Mesothelial cell of epicardium (in vitro differentiated cells): ENCODE measurements around the gene ZNF70. TPM values are rescaled to one million over a fixed set of nuclear protein-coding genes. Genes with fewer than 3 reads are reported as not detected.

Source experiments
- DNase-seq, 2 experiments: peaks; one replicate each; pipeline ENCODE4 v3.0.0; 2021; ENCODE audit warnings: low spot score in 2 of 2; ENCODE audit not compliant: unreplicated experiment in 2 of 2
- H3K27ac Mint-ChIP-seq: 2 replicates; pipeline ENCODE4 v1.8.0; 2021; ENCODE audit warnings: mixed read lengths
- H3K27me3 Mint-ChIP-seq: 2 replicates; pipeline ENCODE4 v1.8.0; 2021; ENCODE audit warnings: low read depth, mixed read lengths
- H3K36me3 Mint-ChIP-seq: 2 replicates; pipeline ENCODE4 v1.8.0; 2021; ENCODE audit warnings: mixed read lengths
- H3K4me1 Mint-ChIP-seq: 2 replicates; pipeline ENCODE4 v1.8.0; 2021; ENCODE audit warnings: mixed read lengths
- H3K4me3 Mint-ChIP-seq: 2 replicates; pipeline ENCODE4 v1.8.0; 2021; ENCODE audit warnings: mild to moderate bottlenecking, moderate library complexity, mixed read lengths
- H3K9me3 Mint-ChIP-seq: 2 replicates; pipeline ENCODE4 v1.8.0; 2021; ENCODE audit warnings: mixed read lengths
- total RNA-seq: library from RNA; stranded (reverse); gene quantifications from 3 replicates; pipeline ENCODE4 v1.2.1, GENCODE V29; 2021
- TF ChIP-seq, protein P1 (sequence below): fragments of 200-600 bp; sonication (generic); IDR thresholded peaks from one replicate; pipeline ENCODE4 v1.5.0; 2021; ENCODE audit warnings: antibody characterized with exemption; ENCODE audit not compliant: unreplicated experiment

Gene ZNF70
- total RNA-seq, 1 donor from 2014 or later, result 17.8 TPM

GRCh38 chr22:23692598-23693291 lies 58.2 kb downstream of the ZNF70 start:
- H3K9me3 Mint-ChIP-seq, result no peaks in the 10 kb centered on the region
- TF ChIP-seq, protein P1, sequence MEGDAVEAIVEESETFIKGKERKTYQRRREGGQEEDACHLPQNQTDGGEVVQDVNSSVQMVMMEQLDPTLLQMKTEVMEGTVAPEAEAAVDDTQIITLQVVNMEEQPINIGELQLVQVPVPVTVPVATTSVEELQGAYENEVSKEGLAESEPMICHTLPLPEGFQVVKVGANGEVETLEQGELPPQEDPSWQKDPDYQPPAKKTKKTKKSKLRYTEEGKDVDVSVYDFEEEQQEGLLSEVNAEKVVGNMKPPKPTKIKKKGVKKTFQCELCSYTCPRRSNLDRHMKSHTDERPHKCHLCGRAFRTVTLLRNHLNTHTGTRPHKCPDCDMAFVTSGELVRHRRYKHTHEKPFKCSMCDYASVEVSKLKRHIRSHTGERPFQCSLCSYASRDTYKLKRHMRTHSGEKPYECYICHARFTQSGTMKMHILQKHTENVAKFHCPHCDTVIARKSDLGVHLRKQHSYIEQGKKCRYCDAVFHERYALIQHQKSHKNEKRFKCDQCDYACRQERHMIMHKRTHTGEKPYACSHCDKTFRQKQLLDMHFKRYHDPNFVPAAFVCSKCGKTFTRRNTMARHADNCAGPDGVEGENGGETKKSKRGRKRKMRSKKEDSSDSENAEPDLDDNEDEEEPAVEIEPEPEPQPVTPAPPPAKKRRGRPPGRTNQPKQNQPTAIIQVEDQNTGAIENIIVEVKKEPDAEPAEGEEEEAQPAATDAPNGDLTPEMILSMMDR, result no peak
- H3K4me1 Mint-ChIP-seq, result no peaks in the 10 kb centered on the region
- peaks cover 20% of the 10 kb centered on the region for H3K36me3 Mint-ChIP-seq
- no peak overlapping the region for H3K27ac Mint-ChIP-seq
- no peak for DNase-seq
- H3K4me3 Mint-ChIP-seq, result no peak overlapping the region
- H3K27me3 Mint-ChIP-seq, result no peaks in the 10 kb centered on the region

GRCh38 chr22:23691748-23692423 lies 59.0 kb downstream of the ZNF70 start:
- TF ChIP-seq, protein P1, result no peak
- Mint-ChIP-seq H3K27ac (no peak overlapping the region), H3K27me3 (no peaks in the 10 kb centered on the region), H3K36me3 (peaks cover 20% of the 10 kb centered on the region), H3K4me3 (no peak overlapping the region), H3K4me1 (no peaks in the 10 kb centered on the region), H3K9me3 (no peaks in the 10 kb centered on the region)
- no peak for DNase-seq

GRCh38 chr22:23690713-23691112 lies 60.2 kb downstream of the ZNF70 start, which contains the start of gene RGL4:
Gene RGL4 (plus strand): TSS chr22:23691013. CDS start chr22:23692031, 1,018 bp downstream.
- H3K27me3 Mint-ChIP-seq, result no peaks in the 10 kb centered on the region
- DNase-seq, result no peak

DNA sequence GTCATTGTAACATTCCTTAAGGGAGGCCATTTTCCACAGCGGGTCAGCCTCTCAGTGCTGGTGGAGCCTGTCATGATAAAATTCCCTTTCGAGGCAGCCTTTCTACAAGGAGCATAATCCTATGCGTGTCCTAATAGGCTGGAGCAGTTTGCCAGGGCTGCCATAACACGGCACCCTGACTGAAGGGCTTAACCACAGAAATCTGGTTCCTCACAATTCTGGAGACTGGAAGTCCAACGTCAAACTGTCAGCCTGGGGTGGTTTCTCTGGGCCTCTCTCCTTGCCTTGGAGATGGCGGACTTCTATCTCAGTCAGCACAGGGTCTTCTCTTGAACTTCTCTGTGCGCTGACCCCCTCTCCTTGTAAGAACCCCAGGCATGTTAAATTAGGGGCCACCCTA lies 61.5 kb downstream of the ZNF70 start:
- Mint-ChIP-seq H3K27me3 (no peaks in the 10 kb centered on the region), H3K4me1 (peaks cover 4% of the 10 kb centered on the region), H3K4me3 (no peak overlapping the region), H3K9me3 (no peaks in the 10 kb centered on the region), H3K27ac (no peak overlapping the region), H3K36me3 (peaks cover 20% of the 10 kb centered on the region)
- DNase-seq, result no peak
- TF ChIP-seq, protein P1, result no peak

More at GRCh38 chr22:23690713-23691112, 60.2 kb downstream of the ZNF70 start, which contains the start of gene RGL4:
- no peaks in the 10 kb centered on the region for H3K9me3 Mint-ChIP-seq
- no peaks in the 10 kb centered on the region for H3K4me1 Mint-ChIP-seq
- no peak within 1 kb of the TSS for H3K4me3 Mint-ChIP-seq
- no peak within 1 kb of the TSS for H3K27ac Mint-ChIP-seq
- TF ChIP-seq, protein P1, result no peak
- peaks cover 20% of the 10 kb centered on the region for H3K36me3 Mint-ChIP-seq

Other genes starting within 250 kb of the ZNF70 start
- not detected in 3 replicates for gene IGLL1, start 170.8 kb downstream of the ZNF70 start, total RNA-seq
- 0.31 to 0.68 TPM (median 0.65 TPM) in 3 replicates for gene DRICH1, start 118.8 kb downstream of the ZNF70 start, total RNA-seq
- 0.07 TPM in 1 of 3 replicates, not detected in the others for gene RGL4, start 60.1 kb downstream of the ZNF70 start, total RNA-seq
- 0.52 TPM in 1 of 3 replicates, not detected in the others for gene VPREB3, start 3.3 kb upstream of the ZNF70 start, total RNA-seq
- 0.36 to 0.82 TPM (median 0.52 TPM) in 3 replicates for gene C22orf15, start 11.9 kb upstream of the ZNF70 start, total RNA-seq
- 56.6 to 61.9 TPM (median 61.8 TPM) in 3 replicates for gene CHCHD10, start 16.9 kb upstream of the ZNF70 start, total RNA-seq
- 510 to 566 TPM (median 528 TPM) in 3 replicates for gene MMP11, start 21.7 kb upstream of the ZNF70 start, total RNA-seq
- gene SMARCB1, start 35.9 kb upstream of the ZNF70 start, total RNA-seq, result 182 to 192 TPM (median 184 TPM) in 3 replicates
- 23.5 to 25.8 TPM (median 24.8 TPM) in 3 replicates for gene DERL3, start 87.9 kb upstream of the ZNF70 start, total RNA-seq
- 98.7 to 112 TPM (median 99.0 TPM) in 3 replicates for gene SLC2A11, start 106.8 kb upstream of the ZNF70 start, total RNA-seq
- gene MIF, start 143.3 kb upstream of the ZNF70 start, total RNA-seq, result 916 to 949 TPM (median 925 TPM) in 3 replicates
- 3.6 to 3.7 TPM (median 3.7 TPM) in 3 replicates for gene GSTT2B, start 210.1 kb upstream of the ZNF70 start, total RNA-seq
- gene DDTL, start 215.8 kb upstream of the ZNF70 start, total RNA-seq, result not detected in 3 replicates
- gene DDT, start 223.3 kb upstream of the ZNF70 start, total RNA-seq, result 80.0 to 85.3 TPM (median 80.3 TPM) in 3 replicates
- 0.29 TPM in 1 of 3 replicates, not detected in the others for gene GSTT2, start 229.0 kb upstream of the ZNF70 start, total RNA-seq